GM18517 (cell line): ENCODE results near the gene MYO16.
"Not testable (repeated sequence)": the region's sequence is repeated elsewhere in the genome, so short reads cannot be mapped to it uniquely, and the experiment has no call there.

Experiments used
- ATAC-seq: cut with Tn5 transposase; IDR thresholded peaks from one replicate; pipeline ENCODE4 v1.9.1; 2021; ENCODE audit warnings: mild to moderate bottlenecking, moderate library complexity; ENCODE audit not compliant: unreplicated experiment

Gene MYO16

DNA sequence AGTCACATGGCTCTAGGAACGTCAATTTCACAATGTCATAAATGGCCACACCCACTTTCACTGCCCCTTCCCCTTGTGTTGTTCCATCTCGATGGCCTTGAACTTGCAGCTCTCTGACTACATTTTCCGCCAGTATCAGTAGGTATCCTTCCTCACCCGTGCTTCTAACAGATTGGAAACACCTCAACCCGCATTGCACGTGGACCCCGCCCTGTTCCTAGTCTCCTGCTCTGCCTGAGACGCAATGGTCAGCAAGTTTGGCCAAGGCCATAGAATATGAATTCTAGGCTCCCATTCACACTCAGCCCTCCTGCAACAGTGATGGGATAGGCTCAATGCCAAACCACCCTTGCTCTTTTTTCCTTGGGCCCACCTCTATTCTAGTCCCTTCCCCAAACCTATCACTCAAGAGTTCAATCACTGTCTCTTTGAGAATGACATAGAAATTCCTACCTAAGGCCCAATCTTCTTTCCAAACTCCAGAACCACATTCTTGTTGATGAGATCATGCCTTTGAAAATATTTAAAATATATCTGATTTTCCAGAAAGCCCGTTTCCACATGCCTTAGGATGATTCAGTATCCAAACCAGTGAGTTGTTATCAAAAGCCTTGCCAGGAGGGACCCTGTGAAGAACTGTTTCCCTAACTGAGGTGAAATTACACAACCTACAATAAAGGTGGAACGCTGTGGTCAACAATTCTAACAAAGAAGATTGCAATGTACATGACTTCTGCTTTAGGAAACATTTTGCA, 334.6 kb downstream of the MYO16 start:
- no peak for ATAC-seq

DNA sequence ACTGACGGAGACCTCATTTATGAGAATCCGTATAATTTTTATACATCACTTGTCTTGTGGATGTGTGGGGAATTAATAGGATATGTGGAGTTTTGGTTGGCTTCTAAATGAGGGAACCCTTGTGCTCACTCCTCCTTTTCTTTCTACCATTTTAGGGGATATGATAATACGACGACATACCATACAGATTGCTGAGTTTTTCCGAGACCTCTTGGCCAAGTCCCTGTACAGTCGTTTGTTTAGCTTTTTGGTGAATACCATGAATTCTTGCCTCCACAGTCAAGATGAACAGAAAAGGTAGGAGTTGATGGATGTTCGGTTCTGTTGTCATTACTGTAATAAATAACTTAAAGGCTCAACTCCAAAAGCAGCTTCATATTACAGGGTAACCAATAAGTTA, 335.2 kb downstream of the MYO16 start:
- ATAC-seq, result no peak

DNA sequence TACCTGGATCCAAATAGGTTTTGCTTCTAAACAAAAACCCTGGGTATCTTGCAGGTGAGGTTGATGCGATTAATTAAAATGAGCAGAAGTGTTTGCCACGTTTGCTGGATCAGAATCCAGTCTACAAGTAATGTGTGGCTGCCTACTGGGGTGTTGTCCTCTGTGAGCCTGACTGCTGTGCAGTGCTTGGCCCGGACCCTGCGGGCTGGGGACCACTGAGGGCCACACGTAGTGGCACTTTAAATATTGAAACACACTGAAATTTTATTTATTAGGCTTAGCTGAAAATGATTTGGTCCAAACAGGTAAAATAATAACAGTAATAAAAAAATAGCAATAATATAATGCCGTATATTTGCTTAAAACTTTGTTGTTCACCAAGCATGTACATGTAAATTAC, 338.0 kb downstream of the MYO16 start:
- ATAC-seq, result no peak

DNA sequence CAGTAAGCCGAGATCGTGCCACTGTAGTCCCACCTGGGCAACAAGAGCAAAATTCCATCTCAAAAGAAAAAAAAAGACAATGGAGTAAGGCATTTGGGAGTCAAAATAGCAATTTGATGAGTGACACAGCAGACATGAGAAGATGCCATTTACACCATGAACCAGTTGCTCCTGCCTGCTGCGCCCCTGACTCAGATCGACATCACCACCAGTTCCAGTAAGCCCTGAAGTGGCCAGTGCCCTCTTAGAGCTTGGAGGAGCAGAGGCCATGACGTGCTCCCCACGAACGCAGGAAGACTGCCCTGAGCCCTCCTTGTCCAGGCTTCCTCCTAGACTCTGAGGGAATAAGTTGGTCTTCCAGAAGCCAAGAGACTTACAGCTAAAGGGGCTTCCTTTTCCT, 339.2 kb downstream of the MYO16 start:
- no peak for ATAC-seq

DNA sequence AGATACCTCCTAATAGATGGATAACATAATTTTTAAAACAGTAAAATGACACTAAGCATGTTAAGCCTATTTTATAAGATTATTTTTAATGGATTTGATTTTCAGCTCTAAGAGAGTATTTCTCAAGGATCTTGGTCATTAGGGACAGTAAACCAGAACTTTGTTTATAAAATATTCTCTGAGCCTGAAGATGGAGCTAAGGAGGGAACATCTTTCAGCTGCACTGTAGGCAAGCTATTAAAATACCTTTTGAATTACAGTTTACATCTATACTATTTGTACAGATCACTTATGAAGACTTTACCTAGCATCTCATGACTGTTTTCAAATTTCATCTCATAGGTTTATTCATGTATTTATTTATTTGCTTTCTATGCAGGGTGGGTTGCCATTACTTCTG, 345.3 kb downstream of the MYO16 start:
- ATAC-seq, result no peak

DNA sequence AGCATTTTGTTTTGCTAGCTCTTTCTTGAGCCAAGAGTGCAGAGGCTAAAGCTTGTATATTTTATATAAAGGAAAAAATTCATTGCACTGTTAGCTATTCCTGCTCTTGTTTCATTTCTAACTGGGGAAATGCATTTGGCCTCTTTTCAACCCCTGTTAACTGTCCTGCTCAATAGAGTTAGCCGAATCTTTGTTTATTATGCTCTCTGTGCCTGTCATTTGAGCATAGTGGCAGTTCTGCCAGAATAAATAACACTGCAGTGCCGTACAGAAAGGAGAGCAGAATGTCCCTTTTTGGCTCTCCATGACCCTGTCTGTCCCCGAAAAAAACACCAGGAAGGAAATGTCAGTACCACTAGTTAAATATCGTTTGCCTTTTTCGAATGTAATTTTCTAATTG, 350.8 kb downstream of the MYO16 start:
- ATAC-seq, result no peak

DNA sequence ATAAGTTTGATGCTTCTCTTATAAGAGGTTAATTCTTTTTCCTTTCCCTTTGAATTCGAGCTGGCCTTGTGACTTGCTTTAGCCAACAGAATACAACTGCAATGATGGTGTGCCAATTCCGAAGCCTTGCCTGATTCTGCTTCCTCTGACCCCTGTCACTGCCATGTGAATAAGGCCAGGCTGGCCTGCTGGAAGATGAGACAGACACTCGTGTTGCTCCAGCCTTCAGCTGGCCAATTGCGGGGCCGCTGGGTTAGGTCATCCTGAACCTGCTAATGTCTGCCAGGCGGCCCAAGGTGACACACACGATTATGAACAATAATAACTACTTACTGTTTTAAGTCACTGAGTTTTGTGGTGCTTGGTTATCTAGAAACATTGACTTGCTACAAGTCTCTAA, 352.0 kb downstream of the MYO16 start:
- no peak for ATAC-seq

DNA sequence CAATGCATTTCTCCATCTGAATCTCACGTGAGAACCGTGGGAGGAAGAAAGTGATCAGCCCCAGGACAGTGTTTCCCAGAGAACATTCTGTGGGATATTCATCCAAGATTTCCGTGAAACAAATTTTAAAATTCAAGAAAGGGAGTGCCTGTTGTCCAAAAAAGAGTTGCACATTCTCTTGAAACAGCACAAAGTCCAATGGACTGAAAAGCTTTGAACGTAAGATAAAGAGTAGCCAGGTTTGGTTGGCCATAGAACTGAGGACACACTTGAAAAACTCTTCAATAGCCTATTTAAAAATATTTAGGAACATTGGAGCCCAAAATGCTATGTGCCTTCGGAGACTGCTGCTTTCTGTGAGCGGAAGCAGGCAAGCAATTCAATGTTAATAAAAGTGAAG, 353.9 kb downstream of the MYO16 start:
- no peak for ATAC-seq

DNA sequence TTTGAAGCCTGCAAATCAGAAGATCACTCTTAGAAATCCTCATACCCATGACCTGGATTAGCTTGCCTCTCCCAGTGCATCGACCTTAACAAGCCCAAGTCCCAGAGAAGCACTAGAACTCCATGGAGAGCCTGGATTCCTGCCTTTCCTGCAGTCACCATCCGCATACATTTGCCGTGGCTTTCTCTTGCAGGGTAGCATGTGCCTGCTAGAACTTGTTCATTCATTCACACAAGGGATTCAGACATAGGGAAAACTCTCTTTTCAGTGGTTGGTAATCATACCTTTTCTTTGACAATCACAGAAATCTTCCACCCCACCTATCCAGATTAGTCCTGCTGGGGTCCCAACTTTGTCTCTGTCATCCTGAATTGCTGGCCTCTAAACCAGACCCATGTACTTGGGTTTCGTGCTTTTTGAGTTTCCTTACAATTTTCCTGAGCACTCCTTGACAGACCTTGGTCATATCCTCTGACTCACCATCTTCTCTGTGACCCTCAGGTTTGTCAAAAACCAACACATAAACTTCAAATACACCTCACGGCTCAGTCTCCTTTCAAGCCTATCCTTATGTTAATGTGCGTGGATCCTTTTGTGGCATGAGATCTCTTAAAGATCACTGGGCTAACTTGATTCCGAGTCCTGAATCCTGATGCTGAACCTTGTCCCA, 355.0 kb downstream of the MYO16 start:
- ATAC-seq, result no peak

DNA sequence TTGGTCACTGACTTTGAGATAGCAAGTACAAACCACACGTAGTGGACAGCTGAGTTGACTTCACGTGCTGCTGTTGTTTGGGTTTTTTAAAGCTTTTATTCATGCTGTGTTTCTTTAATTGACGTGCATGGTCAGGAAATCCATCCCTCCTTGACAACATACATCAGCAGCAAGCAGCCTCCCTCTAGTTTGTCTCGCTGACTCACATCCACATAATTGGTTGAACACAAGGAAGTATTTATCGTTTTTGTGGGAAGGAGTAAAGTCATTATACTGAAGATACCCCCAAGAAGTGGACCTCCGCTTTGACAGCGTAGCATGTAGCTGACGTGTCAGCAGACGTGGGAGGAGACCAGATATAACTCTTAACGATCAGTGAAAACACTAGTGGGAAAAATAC, 355.8 kb downstream of the MYO16 start:
- ATAC-seq, result no peak

DNA sequence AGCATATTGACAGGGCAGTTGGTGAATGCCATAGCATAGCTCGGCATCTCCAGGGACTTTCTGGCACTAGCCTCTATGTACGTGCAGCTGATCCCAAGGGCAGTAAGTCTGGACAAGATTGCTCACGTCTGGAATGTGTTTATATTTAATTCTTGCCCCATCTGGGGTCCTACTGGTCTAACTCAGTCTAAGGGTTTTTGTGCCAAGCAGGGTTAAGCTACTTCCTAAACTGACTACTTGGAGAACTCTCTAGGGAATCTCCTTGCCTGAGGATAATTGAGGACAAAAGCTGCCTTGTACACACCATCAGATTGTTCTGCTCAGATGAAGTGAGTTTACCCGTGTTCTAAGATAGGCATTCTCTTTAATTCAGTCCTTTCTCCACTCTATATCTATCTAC, 358.1 kb downstream of the MYO16 start:
- ATAC-seq, result no peak

DNA sequence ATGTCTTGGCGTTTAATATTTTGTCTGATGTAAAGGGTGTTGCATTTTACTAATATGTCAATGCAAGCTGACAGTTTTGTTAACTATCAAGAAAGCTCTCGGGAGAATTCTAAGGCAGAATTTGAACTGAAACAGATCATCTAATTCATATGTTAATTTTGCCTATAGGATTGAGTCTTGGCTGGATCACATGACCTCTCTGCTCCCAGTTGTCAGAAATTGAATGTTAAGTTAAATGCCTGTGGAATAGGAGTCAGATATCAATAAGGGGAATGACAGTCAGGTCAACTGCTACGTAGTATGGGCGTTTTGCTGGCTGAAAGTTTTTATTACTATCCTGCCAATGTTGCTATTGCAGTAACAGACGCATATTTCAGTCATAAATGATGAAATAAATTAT, 358.5 kb downstream of the MYO16 start:
- ATAC-seq, result no peak

DNA sequence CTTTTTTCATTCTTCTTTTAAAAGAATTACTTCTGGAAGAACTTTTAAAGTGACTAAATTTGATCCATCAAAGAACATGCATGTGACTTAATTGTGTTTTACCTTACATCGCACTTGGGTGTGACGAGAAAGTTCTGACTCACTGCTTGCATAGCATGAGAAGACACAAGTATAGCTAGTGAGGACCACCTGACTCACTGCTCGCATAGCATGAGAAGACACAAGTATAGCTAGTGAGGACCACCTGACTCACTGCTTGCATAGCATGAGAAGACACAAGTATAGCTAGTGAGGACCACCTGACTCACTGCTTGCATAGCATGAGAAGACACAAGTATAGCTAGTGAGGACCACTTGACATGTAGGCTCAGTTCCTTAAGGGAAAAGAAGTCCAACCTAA, 362.0 kb downstream of the MYO16 start:
- not testable (repeated sequence) for ATAC-seq

DNA sequence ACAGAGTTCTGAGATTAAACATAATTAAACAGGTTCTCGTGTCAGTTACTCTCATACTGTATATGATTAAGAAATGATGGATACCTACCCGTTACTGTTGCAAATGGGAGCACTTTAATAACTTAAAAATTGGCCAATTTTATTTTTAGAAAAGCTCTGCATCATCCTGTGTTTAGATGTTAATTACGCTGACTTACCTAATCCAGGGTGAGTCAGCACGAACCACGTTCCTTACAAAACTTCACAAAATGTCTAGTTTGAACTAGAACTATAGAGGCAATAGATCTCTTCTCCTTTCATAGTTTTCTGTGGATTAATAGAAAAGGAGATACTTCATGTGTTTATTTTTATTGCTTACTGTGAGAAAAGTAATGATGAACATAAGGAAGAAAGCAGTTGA, 363.9 kb downstream of the MYO16 start:
- ATAC-seq, result no peak

DNA sequence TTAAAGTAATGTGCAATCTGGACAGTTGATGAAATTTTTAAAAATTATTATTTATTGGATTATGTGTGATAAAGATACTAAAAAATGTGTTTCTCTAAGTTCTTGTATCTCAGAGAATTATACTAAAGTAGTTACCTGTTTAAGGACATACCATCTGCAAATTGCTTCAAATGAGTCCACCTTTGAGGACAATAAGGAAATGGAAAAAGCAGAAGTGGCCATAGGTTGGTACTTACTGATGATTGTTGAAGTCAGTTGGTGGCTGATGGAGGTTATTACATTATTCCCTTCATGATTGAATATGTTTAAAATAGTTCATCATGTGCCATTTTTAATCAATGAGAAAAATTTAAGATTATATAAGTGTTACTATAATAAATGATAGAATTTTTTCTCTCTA, 367.0 kb downstream of the MYO16 start:
- no peak for ATAC-seq

DNA sequence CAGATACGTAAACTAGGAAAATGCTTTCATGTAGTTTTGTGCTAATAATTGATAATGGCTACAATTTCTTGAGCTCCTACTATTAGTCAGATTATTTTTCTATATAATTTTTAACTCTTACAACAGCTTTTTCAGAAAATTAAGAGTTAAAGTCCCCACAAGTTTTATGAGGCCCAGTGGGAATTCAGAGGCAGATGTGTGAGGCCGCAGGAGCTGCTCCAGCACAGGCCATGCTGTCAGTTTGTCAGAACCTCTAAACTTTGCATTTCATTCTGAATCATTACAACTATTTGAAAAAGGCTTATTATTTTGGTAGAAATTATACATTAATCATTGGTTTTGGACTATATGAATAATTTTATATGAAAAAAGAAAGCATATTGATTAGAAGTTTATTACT, 370.8 kb downstream of the MYO16 start:
- no peak for ATAC-seq

DNA sequence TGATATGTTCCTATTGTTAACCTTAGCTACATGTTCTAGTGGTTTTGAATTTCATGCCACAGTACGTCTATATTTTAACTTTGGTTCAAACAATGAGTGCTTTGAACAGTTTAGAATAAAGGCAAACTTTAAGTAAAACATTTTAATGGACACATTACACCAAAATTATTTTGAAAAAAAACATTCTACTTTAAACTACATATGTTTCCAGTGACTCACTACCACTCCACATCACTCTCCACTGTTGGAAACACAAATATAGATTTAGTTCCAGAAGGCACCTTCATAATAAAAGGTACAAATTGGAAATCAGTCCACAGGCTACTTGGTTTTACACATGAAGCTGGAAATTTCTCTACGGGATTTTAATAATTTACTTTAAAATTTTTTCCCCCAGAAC, 373.5 kb downstream of the MYO16 start:
- no peak for ATAC-seq

DNA sequence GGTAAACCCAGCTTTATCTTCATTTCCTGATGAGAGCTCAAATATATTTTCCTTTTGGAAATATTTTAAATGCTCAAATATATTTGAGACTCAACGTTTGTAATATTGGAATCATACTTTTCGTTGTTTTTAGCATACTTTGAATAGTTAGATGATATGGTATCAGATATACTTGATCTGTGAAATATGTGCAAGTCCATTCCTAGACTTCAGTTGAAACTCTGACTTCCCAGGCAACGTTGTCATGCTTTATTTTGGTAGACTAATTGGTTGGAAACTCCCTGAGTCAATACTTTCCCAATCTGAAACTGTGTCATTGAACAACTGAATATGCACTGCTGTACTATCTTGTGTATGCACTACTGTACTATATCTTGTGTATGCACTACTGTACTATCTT, 378.5 kb downstream of the MYO16 start:
- ATAC-seq, result no peak

DNA sequence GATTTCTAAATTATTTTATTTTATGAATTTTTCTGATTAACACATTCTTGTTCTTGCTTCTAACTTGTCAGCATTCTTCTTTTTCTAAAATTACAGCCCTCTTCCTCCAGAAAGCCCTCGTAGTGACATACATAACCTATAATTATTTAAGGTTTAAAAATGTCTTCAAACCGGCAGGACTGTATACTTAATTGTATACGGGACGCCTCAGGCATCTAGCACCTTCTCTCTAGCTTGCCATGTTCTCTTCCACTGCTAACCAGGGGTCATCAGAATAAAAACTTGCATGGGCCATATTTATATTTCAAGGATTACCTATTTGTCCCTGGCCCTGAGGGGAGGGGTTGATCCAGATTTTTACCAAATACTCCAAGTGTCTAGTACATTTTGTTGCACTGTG, 380.3 kb downstream of the MYO16 start:
- ATAC-seq, result no peak

DNA sequence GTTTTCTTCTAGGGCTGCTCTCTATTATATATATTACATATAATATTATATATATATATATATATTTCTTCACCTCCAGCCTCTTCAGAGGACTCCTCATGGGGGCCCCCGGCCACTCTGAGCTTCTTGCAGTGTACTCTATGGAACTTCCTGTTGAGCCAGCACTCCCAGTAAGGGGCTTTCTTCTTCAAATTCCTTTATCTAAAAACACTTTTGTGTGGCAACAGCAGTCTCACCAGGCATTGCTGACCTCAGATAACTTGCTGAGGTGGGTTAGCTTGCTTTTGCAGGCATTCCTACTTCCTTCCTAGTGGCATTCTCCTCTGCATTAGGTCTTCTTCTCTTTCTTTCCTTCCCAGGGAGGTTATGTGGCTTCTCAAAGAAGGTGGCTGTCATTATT, 381.5 kb downstream of the MYO16 start:
- ATAC-seq, result no peak

DNA sequence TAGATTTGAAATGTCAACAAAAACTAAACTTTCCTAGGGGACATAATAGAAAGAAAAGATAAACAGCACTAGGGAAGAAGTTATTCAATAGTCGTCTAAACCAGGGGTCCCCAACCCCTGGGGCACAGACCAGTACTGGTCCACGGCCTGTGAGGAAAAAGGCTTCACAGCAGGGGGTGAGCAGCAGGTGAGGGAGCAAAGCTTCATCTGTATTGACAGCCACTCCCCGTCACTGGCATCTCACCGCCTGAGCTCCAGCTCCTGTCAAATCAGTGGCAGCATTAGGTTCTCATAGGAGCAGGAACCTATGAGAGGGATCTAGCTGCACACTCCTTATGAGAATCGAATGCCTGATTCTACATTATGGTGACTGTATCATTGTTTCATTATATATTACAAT, 382.7 kb downstream of the MYO16 start:
- ATAC-seq, result no peak

DNA sequence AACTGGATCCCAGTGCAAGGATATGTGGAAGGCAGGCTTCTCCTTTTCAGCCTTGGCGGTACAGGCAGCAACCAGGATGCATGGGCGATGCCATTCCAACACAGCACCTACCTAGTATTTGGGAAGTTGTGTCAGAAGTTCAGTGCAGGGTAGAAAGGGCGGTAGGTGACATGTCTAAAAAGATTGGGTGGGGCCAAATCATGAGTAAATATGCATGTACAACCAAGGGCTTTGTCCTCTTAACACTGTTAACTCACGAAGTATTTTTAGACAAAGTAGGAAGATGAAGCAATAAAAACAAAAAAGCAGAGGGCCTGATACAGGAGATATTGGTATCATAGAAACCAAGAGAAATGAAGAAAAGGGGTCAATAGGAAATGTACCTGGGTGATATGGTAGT, 392.1 kb downstream of the MYO16 start:
- no peak for ATAC-seq

DNA sequence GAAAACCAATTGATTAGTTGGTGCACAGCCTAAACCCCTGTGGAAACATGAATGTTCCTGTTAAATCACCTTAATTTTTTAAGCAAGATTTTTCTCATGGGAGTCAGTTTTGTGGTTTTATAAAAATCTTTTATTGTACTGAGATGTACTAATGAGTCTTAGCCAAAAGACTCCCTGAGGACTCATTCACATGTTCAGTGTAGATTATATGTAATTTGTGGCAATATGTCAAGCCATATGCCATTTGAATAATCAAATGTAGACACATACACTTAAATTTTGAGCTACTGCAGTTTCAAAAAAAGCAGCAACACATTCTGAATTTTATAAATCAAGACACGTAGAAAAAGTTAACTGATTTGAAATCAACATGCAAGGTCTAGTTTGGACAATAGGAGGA, 395.2 kb downstream of the MYO16 start:
- ATAC-seq, result no peak
